Vagina (tissue), 2 donors: Measurements from ENCODE around the gene AFAP1.

Experiments used
- CTCF ChIP-seq, 3 experiments: fragments of 450-650 bp in 2 of 3; fragments of 200-600 bp in 1 of 3; sonication (generic) in 1 of 3; IDR thresholded peaks; one replicate each; pipeline ENCODE4 v1.5.1; 2017 to 2019; ENCODE audit warnings: antibody characterized with exemption in 3 of 3, mild to moderate bottlenecking in 2 of 3, moderate library complexity in 2 of 3
- POLR2A ChIP-seq, 2 donors: fragments of 450-650 bp; IDR thresholded peaks; one replicate each; pipeline ENCODE4 v1.6.1; 2017; ENCODE audit warnings: antibody characterized with exemption in 2 of 2, mild to moderate bottlenecking in 2 of 2, moderate library complexity in 2 of 2
- POLR2AphosphoS5 ChIP-seq, 2 donors: sonication (generic); formaldehyde crosslinking; IDR thresholded peaks; one replicate each; pipeline ENCODE4 v1.9.0; 2017; ENCODE audit warnings: antibody characterized with exemption in 2 of 2, mild to moderate bottlenecking in 2 of 2, low read depth in 1 of 2; ENCODE audit not compliant: insufficient read depth in 1 of 2

GRCh38 chr4:7979652-7979968 lies 39.9 kb upstream of the AFAP1 start:
- TF ChIP-seq CTCF (IDR thresholded peaks at IDR 0.05) (no peak), POLR2A (IDR thresholded peaks at IDR 0.05) (no peak), POLR2AphosphoS5 (IDR thresholded peaks at IDR 0.05; ENCODE audit: insufficient read depth in 1 of 2, low read depth in 1 of 2) (no peak)
